Peyer's patch (tissue), 4 donors: ENCODE data around the gene KDM5C.

Experiments
- POLR2A ChIP-seq, 2 donors: fragments of 450-650 bp; IDR thresholded peaks; one replicate each; pipeline ENCODE4 v1.5.1; 2017; ENCODE audit warnings: antibody characterized with exemption in 2 of 2, mild to moderate bottlenecking in 2 of 2, moderate library complexity in 2 of 2
- TF ChIP-seq, protein P1 (sequence below), 6 experiments: fragments of 450-650 bp in 4 of 6; fragments of 200-600 bp in 2 of 6; sonication (generic) in 1 of 6; IDR thresholded peaks; one replicate each; pipeline ENCODE4 v1.5.1; 2017 to 2019; ENCODE audit warnings: antibody characterized with exemption in 6 of 6, mild to moderate bottlenecking in 3 of 6, moderate library complexity in 1 of 6

DNA sequence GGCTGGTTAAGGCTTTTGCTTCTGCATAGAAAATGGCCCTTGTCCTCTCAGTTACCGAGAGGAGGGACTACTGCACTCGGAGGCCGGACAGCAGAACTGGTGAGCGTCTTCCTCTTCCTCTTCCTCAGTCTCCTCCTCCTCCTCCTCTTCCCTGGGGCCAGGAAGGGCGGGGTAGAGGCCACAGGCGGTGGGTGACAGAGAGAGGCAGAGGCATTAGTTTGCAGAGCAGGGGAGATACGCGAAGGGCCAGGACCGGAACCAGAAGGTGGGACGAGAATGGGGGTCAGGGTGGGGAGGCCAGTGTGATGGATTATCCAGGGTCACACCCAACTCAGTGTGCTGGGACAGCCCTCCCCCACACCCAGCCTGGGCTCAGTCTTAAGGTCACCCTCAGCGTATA, 41.9 kb upstream of the KDM5C start:
- TF ChIP-seq, protein P1, sequence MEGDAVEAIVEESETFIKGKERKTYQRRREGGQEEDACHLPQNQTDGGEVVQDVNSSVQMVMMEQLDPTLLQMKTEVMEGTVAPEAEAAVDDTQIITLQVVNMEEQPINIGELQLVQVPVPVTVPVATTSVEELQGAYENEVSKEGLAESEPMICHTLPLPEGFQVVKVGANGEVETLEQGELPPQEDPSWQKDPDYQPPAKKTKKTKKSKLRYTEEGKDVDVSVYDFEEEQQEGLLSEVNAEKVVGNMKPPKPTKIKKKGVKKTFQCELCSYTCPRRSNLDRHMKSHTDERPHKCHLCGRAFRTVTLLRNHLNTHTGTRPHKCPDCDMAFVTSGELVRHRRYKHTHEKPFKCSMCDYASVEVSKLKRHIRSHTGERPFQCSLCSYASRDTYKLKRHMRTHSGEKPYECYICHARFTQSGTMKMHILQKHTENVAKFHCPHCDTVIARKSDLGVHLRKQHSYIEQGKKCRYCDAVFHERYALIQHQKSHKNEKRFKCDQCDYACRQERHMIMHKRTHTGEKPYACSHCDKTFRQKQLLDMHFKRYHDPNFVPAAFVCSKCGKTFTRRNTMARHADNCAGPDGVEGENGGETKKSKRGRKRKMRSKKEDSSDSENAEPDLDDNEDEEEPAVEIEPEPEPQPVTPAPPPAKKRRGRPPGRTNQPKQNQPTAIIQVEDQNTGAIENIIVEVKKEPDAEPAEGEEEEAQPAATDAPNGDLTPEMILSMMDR (IDR thresholded peaks at IDR 0.05), result no peak
- no peak for TF ChIP-seq POLR2A (IDR thresholded peaks at IDR 0.05)
